SH-SY5Y (cell line): ENCODE data around the gene INAFM2.

Experiments
- GATA2 ChIP-seq: IDR thresholded peaks from 2 replicates; pipeline ENCODE4 v1.6.1; 2011; ENCODE audit warnings: mild to moderate bottlenecking, low read depth, low read length
- GATA3 ChIP-seq: IDR thresholded peaks from 2 replicates; pipeline ENCODE4 v1.6.1; 2011; ENCODE audit warnings: low read depth, mild to moderate bottlenecking, low read length, moderate library complexity

DNA sequence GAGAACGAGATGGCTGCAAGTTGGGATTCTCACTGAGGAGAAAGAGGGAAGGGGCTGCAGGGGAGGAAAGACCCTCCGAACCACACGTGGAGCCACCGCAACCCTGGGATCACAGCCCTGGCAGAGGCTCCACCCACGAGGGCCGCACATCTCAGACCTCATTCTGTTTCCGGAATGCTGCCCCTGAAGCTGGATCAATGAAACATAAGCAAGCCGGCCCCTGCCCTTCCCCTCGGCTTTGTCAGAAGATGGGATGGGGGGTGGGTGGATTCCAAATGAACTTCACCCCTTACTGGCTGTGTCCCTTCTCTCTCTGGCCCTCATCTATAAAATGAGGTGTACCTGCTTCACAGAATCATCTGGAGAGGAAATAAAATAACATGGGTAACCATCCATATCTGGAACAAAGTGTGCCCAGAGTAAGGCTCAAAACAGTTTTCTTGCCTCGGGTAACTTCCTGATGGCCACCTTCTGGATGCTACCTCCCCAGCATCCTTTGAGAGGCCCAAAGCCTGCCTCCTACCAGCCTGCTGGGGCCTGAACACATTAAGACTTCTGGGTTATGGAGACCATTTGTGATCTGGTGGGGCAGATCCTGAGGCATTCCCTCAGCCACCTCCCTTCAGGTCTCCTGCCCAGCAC is 21.9 kb downstream of the INAFM2 start:
- TF ChIP-seq GATA2: no peak
- TF ChIP-seq GATA3: no peak
